ENCODE data around the gene TMEM222.
"Not testable (repeated sequence)": the region's sequence is repeated elsewhere in the genome, so short reads cannot be mapped to it uniquely, and the experiment has no call there.

The TMEM222 gene

DNA sequence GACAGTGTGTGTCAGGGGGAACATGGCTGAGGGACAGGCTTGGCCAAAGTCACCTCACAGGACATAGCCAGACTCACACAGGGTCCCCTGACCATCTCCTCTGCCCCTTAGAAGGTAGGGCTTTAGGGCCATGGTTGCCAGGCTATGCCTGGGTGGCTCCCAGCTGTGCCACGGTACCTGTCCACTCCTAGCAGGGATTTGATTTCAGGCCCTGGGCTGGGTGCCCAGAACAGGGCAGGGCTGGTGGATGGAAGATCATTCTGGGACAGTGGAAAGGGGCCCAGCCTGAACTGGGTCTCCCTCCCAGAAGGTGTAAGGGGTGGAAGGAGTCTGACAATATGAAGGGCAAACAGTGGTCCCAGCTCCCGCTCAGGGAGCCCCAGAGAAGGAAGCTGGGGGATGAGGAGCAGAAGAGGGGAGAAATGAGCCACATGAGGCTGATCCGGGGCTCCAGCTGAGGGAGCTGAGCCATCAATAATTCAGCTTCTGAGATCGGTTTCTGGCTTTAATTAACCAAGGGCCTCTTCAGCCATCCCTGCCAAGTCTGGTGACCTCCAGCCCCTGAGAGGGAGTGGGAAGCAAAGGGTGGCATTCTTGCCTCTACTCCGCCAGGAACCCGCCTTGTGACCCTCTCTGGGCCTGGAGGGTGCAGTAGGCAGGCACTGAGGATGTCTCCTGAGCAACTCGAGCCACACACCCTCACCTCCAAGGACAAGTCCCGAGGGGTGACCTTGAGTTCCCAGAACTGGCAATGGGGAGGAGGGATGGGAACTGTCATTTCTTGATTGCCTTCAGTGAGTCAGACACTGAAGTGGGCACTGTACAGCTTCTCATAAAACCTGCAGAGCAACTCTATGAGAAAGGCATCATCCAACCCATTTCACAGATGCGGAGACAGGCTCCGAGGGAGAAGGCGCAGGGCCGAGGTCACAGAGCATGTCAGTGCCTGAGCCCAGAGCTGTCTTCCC, 59.1 kb downstream of the TMEM222 start:
- DNase-seq (ENCODE audit: low read depth) = no peak

- no peak for DNase-seq (ENCODE audit: low read depth)
Measured at GRCh38 chr1:27381969-27382762, 60.2 kb downstream of the TMEM222 start.

- DNase-seq (ENCODE audit: low read depth) = no peak
Measured at GRCh38 chr1:27383039-27383605, 61.2 kb downstream of the TMEM222 start, which contains the start of gene CD164L2. Gene CD164L2, minus strand, starts transcription at chr1:27383333. Its CDS starts 94 bp downstream, at chr1:27383239.

- no peak for DNase-seq (ENCODE audit: low read depth)
Measured at GRCh38 chr1:27383661-27384060, 61.7 kb downstream of the TMEM222 start.

- not testable (repeated sequence) for DNase-seq (ENCODE audit: low read depth)
Measured at GRCh38 chr1:27384797-27385196, 62.8 kb downstream of the TMEM222 start.
